Smooth muscle cell (in vitro differentiated cells): Measurements from ENCODE around the gene SHC1. TPM values are rescaled to one million over a fixed set of nuclear protein-coding genes. Genes with fewer than 3 reads are reported as not detected.
A peak's percentile ranks its signal among the peaks of the same experiment; 100 is the strongest.

Experiments
- DNase-seq: peaks from one replicate; lab custom pipeline; 2025; ENCODE audit not compliant: unreplicated experiment; lab: John Stamatoyannopoulos, UW
- H2AFZ ChIP-seq: fragments of 200-600 bp; sonication (generic); 2 replicates; pipeline ENCODE4 v1.6.0; 2016; ENCODE audit warnings: antibody characterized with exemption, low read depth, mild to moderate bottlenecking
- H3F3A ChIP-seq: fragments of 200-600 bp; sonication (generic); 2 replicates; pipeline ENCODE4 v1.6.0; 2017; ENCODE audit warnings: antibody characterized with exemption, low read depth
- H3K27ac ChIP-seq: fragments of 200-600 bp; sonication (generic); 2 replicates; pipeline ENCODE4 v1.5.1; 2016; ENCODE audit warnings: low read depth, mild to moderate bottlenecking
- H3K27me3 ChIP-seq: fragments of 200-600 bp; sonication (generic); 2 replicates; pipeline ENCODE4 v1.6.1; 2016; ENCODE audit warnings: low read depth, mild to moderate bottlenecking
- H3K36me3 ChIP-seq: fragments of 200-600 bp; sonication (generic); 2 replicates; pipeline ENCODE4 v1.5.1; 2016; ENCODE audit warnings: low read depth
- H3K4me1 ChIP-seq: fragments of 200-600 bp; sonication (generic); 2 replicates; pipeline ENCODE4 v1.5.1; 2016; ENCODE audit warnings: low read depth
- H3K4me2 ChIP-seq: fragments of 200-600 bp; sonication (generic); 2 replicates; pipeline ENCODE4 v1.6.0; 2016; ENCODE audit warnings: mild to moderate bottlenecking
- H3K4me3 ChIP-seq: fragments of 200-600 bp; sonication (generic); 2 replicates; pipeline ENCODE4 v1.5.1; 2016; ENCODE audit warnings: mild to moderate bottlenecking
- H3K79me2 ChIP-seq: fragments of 200-600 bp; sonication (generic); 2 replicates; pipeline ENCODE4 v1.6.0; 2016; ENCODE audit warnings: low read depth, mild to moderate bottlenecking
- H3K9ac ChIP-seq: fragments of 200-600 bp; sonication (generic); 2 replicates; pipeline ENCODE4 v1.6.0; 2016; ENCODE audit warnings: low read depth
- H3K9me3 ChIP-seq: fragments of 200-600 bp; sonication (generic); replicated peaks from 2 replicates; pipeline ENCODE4 v1.5.1; 2016; ENCODE audit warnings: low read depth
- H4K20me1 ChIP-seq: fragments of 200-600 bp; sonication (generic); 2 replicates; pipeline ENCODE4 v1.6.0; 2016; ENCODE audit warnings: low read depth
- WGBS: methylation state at CpG from one replicate; pipeline ENCODE4 v1.1.7; 2016; ENCODE audit warnings: low lambda C conversion rate; 5-methylcytosine and 5-hydroxymethylcytosine counted together
- polyA plus RNA-seq: library from polyadenylated mRNA; unstranded; fragments of >200 nt; fragmentation: Nextera tagmentation; extraction: Ambion mirVana; gene quantifications from 2 replicates; pipeline ENCODE4 v1.2.1, GENCODE V29; 2016
- total RNA-seq: library from RNA; depleted of rRNA; stranded (reverse); fragments of >200 nt; gene quantifications from 2 replicates; pipeline ENCODE4 v1.2.3, GENCODE V29; 2014
- TF ChIP-seq, protein P1 (sequence below): fragments of 200-600 bp; sonication (generic); IDR thresholded peaks from 2 replicates; pipeline ENCODE4 v1.5.1; 2017; ENCODE audit warnings: borderline replicate concordance, mild to moderate bottlenecking, antibody characterized with exemption; ENCODE audit not compliant: insufficient read depth, poor library complexity, severe bottlenecking

The SHC1 gene
- total and polyA plus RNA-seq, 2 experiments from 2014 or later: 207 to 249 TPM

DNA sequence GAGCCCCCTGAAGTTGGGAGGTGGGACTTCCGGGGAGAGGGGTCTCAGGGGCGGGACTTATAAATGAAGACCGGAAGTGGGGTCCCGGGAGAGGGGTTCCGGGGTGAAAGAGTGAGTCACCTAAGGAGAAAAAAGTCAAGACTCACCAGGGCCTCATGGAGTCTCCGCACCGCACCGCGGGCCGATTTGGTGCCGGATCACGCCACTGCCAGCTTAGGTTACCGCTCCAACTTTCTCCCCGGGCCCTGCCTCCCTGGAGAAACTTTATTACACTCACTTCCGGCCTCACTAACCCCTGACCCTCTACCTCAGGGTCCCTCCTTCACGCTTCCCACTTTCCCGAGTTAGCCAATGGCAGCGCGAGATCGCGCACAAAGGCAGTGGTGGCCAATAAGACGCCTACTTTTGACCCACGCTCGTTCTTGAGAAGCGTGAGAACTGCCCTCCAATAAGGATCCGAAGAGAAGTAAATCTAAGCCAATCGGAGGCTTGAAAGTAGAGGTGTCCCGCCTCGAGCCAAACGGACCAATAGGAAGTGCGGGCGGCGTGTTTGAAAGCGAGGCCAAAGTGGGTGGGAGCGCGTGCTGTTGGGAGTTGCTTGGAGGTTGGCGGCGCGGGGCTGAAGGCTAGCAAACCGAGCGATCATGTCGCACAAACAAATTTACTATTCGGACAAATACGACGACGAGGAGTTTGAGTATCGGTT, 3.7 kb upstream of the SHC1 start, which contains the start of gene CKS1B:
CKS1B (plus strand) TSS at position 580 of the 706 bp plus-strand sequence; CDS start at position 645, 65 bp downstream.
- H3K27me3 ChIP-seq: no peaks in the 10 kb centered on the region
- H3K9ac ChIP-seq: peak within 1 kb of the TSS; percentile 95
- peak within 1 kb of the TSS; percentile 94 for H3K4me2 ChIP-seq
- peaks cover 42% of the 10 kb centered on the region for H3K79me2 ChIP-seq
- peak within 1 kb of the TSS; percentile 98 for H3K27ac ChIP-seq
- TF ChIP-seq, protein P1, sequence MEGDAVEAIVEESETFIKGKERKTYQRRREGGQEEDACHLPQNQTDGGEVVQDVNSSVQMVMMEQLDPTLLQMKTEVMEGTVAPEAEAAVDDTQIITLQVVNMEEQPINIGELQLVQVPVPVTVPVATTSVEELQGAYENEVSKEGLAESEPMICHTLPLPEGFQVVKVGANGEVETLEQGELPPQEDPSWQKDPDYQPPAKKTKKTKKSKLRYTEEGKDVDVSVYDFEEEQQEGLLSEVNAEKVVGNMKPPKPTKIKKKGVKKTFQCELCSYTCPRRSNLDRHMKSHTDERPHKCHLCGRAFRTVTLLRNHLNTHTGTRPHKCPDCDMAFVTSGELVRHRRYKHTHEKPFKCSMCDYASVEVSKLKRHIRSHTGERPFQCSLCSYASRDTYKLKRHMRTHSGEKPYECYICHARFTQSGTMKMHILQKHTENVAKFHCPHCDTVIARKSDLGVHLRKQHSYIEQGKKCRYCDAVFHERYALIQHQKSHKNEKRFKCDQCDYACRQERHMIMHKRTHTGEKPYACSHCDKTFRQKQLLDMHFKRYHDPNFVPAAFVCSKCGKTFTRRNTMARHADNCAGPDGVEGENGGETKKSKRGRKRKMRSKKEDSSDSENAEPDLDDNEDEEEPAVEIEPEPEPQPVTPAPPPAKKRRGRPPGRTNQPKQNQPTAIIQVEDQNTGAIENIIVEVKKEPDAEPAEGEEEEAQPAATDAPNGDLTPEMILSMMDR: no peak
- H3K9me3 ChIP-seq: no peaks in the 10 kb centered on the region
- H3K4me3 ChIP-seq: peak within 1 kb of the TSS; percentile 55
- DNase-seq: peak; percentile 99
- 2% methylated on average over 45 of the region's 47 CpGs for WGBS
- H3F3A ChIP-seq: peaks cover 33% of the 10 kb centered on the region
- peak within 1 kb of the TSS; percentile 52 for H2AFZ ChIP-seq
- H3K4me1 ChIP-seq: peaks cover 46% of the 10 kb centered on the region
- no peaks in the 10 kb centered on the region for H3K36me3 ChIP-seq
- peaks cover 5% of the 10 kb centered on the region for H4K20me1 ChIP-seq

DNA sequence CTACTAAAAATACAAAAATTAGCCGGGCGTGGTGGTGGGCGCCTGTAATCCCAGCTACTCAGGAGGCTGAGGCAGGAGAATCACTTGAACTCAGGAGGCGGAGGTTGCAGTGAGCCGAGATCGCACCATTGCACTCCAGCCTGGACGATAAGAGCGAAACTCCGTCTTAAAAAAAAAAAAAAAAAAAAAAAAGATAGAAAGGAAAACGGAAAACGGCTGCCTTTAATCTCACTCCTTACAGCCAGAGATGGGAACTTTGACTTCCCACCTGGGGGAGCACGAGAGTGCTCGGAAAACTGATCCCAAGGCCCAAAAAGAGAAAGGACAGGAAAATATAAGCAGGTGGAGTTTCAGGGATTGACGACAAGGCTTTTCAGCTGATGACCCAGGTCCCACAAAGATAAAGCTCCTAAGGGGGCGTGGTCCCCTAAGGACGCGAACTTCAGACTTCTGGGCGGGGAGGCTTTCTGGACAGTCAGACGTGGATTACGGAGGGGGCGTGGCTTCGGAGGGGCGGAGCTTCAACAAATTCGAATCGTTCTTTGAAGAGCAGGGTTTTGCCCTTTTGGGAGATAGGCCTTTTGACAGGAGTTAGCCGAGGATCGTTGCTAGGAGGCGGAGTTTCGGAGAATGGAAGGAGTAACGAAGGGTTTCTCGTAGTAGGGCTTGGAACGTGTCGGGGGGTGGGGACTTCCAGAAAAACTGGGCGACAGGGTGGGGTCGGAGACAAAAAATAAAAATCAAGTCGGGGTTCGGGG, 3.0 kb upstream of the SHC1 start:
- 2% methylated on average over 37 of the region's 37 CpGs for WGBS

DNA sequence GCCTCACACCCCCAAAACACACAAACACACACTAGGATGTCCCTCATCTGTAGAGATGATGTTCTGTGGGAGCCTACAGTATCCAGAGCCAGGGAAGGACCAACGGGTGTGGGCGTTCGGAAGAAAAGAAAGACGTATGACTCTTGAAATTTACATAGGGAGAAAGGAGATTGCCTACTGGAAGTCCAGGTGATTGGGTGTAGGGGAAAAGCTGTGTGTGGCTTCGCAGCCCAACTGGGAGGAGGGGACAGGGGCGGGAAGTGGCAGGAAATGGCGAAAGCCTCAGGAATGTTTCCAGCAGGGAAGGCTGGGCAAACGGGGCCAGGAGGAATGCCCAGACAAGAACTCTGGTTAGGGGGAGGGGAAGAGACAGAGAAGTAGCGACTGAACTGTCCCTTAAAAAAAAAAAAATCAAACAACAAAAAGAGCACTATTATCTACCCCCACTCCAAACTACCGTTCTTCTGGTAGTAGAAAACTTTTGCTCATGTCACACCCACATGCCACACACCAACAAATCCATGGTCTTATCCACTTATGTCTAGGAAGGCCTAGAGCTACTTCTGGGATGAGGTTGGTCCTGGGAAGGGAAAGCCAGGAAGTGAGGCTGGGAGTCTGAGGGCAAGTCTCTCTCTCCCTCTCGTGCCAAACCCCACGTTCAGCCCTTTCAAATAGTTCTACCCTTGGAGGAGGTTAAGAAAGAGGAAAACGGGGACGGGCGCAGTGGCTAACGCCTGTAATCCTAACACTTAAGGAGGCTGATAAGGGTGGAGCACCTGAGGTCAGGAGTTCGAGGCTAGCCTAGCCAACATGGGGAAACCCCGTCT, 2.2 kb upstream of the SHC1 start:
- peak; percentile 39 for DNase-seq
- Histone ChIP-seq H4K20me1 (peaks cover 20% of the 10 kb centered on the region), H3K4me3 (peak overlapping the region; percentile 55), H3F3A (peaks cover 33% of the 10 kb centered on the region), H3K79me2 (peaks cover 49% of the 10 kb centered on the region), H3K27ac (peak overlapping the region; percentile 98), H3K9me3 (no peaks in the 10 kb centered on the region), H3K36me3 (no peaks in the 10 kb centered on the region), H3K4me2 (peak overlapping the region; percentile 94), H2AFZ (no peak overlapping the region), H3K9ac (peak overlapping the region; percentile 95), H3K4me1 (peaks cover 54% of the 10 kb centered on the region), H3K27me3 (no peaks in the 10 kb centered on the region)
- WGBS: 2% methylated on average over 16 of the region's 18 CpGs
- TF ChIP-seq, protein P1: no peak

More for the DNA sequence above, 3.0 kb upstream of the SHC1 start:
- Histone ChIP-seq H3K9me3 (no peaks in the 10 kb centered on the region), H2AFZ (no peak overlapping the region), H3K4me1 (peaks cover 53% of the 10 kb centered on the region), H3K27ac (peak overlapping the region; percentile 98), H3K4me2 (peak overlapping the region; percentile 94), H4K20me1 (peaks cover 12% of the 10 kb centered on the region), H3F3A (peaks cover 33% of the 10 kb centered on the region), H3K79me2 (peaks cover 49% of the 10 kb centered on the region), H3K9ac (peak overlapping the region; percentile 95), H3K27me3 (no peaks in the 10 kb centered on the region), H3K4me3 (peak overlapping the region; percentile 55), H3K36me3 (no peaks in the 10 kb centered on the region)
- peak; percentile 87 for DNase-seq
- TF ChIP-seq, protein P1: peak; percentile 0
